Activated gamma-delta T cell (primary cell): ENCODE results near the gene ADIG.

ENCODE experiments used
- DNase-seq: peaks from one replicate; lab custom pipeline; 2025; lab: John Stamatoyannopoulos, UW

The ADIG gene

GRCh38 chr20:38601216-38602184 lies 20.5 kb downstream of the ADIG start, which contains the start of gene ARHGAP40:
ARHGAP40 (plus strand) TSS chr20:38601809.
- DNase-seq, result no peak

DNA sequence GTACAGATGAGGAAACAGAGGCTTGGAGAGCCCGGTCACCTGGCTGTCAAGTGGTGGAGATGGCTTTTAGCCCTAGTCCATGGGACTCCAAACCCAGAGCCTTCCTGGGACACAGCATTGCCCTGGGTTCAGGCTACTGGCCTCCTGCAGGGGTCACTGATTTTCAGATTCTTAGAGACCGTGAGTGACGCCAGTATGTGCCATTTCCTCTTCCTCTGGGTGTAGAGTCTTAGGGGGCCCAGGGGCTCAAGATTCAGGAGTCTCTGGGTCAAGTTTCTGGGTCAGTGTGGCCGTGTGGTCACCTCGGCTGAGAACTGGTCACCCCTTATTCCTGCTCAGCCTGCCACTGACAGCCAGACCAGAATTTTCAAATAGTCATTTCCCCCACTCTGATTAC lies 21.2 kb downstream of the ADIG start:
- DNase-seq, result no peak

GRCh38 chr20:38603286-38603685 lies 22.3 kb downstream of the ADIG start:
- no peak for DNase-seq

GRCh38 chr20:38604873-38605303 lies 23.9 kb downstream of the ADIG start:
- DNase-seq, result no peak

DNA sequence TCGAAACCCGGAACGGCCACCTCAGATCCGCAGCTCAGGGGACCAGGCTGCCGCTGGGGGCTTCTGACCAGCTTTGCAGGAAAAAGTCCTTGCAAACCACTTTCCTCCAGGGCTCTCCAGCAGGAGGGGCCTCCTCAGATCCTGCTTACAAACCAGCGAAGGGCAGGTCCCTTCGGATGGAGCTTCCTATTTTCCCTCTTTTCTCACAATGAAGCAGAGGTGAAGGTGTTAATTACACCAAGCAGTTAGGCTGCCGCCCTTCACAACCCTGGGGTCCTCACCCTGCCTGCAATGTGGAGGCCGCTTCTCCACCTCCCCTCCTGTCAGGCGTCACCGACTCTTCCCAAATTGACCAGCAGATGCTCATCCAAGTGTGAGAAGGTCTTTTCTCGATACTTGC lies 26.4 kb downstream of the ADIG start:
- DNase-seq, result no peak

- DNase-seq, result no peak
Observed at GRCh38 chr20:38608188-38608587, 27.2 kb downstream of the ADIG start.

GRCh38 chr20:38609815-38610214 lies 28.8 kb downstream of the ADIG start:
- no peak for DNase-seq

DNA sequence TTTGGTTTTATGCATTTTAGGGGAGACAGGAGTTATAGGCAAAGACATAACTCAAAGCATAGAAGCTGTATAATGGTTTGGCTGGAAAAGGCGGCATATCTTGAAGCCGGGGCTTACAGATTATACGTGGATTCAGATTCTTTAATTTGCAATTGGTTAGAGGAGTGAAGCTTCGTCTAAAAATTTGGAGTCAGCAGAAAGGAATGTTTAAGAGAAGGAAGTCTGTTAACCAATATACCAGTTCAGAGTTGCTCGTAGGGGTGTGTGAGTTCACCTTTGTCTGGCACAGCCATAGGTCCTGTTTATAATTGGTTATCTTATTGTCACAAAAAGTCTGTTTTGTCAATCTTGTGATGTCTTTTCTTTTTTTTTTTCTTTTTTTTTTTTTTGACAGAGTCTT lies 29.5 kb downstream of the ADIG start:
- DNase-seq, result no peak

DNA sequence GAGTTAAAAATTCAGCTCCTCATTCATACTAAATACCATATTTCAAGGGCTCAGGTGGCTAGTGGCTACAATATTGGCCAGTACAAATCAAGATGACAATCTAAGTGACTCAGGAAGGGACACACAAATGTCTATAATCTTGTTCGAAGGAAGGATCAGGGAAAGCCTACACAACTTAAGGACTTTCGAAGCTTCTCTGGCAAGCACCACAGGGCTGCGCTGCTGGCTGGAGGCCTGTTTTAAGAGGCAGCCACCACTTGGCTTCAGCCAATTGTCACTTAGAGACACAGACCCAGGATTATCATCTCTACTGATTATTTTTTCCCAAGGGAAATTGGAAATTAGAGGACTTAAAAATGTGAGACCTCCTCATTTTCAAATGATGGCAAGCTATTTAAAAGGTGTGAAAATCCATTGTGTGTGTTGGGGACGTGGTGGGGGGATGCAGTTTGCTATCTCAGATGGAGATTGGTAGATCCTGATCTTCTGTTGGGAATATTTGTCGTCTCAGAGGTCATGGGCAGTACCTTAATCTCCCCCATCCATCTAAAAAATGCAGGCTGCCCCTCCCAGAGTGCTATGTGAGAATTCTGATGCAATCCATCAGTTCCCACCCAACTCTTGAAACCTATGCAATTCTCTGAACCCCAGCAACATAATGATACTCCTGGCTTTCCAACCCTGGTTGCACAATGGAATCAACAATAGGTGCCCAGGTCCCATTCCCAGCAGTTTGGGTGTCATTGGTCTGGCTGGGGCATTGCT lies 31.9 kb downstream of the ADIG start:
- no peak for DNase-seq

DNA sequence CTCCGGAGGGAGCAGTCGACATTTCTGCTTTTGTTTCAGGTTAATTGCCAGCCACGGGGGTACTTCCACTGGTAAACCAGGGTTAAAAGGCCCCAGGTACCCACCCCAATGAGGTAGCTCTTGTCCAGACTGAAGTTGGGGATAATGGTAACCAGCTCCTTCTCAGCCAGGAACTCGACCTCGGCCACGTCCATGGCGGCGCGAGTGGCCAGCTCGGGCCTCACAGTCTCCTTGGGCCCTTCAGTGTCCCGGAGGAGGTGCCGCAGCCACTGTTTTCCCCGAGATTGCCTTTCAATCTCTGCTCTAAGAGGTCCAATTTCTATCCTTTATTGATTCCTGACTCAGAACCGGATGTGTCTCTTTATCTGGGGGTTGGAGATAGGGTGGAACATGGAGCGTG lies 34.3 kb downstream of the ADIG start:
- DNase-seq, result no peak

DNA sequence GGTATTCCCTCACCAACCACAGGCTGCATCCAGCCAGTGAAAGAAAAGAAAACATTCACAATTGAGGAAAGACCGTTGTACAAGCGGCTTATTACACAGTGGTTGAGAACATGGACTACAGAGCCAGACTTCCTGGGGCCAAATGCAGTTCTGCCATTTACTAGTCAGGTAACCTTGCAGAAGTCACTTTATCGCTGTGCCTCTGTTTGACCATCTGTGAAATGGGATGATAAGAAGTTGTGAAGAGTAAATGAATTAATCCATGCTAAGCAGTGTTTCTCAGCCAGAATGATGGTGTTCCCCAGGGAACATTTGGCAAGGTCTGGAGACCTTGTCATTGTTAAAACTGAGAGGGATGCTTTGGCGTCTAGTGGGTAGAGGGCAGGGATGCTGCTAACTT lies 35.5 kb downstream of the ADIG start:
- no peak for DNase-seq

DNA sequence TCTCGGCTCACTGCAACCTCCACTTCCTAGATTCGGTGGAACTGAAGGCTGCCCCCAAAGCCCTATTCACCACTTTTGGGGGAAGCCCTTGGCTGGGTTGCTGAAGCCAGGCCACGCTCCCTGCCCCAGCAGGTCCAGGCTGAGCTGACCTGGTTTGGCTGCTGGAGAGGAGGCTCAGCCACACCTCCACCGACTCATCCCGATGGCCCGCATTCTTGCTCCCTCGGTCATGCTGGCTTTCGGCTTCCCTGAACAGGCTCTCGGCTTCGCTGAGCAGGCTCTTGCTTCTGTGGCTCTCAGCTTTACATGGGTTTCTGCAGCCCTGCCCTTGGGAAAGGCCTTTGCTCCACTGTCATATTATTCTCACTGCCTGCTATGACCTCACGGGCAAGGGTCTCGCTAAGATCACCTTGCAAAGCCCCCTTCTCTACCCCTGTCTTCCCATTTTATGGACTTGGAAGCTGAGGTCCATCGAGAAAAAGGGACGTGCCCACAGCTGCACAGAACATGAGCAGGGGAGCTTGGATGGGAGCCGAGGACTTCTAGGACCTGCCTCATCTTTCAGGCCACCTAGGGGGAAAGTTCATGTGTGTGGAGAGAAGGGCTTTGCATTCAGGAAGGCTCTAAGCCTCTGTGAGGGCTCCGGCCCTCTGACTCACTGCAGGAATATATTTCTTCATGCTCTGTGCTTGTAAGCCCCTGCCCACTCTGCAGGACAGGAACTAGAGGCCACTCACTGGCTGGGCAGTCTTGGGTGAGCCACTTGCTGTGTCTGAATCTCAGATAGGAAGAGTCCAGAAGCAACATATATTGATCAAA lies 36.2 kb downstream of the ADIG start:
- no peak for DNase-seq

- no peak for DNase-seq
Observed at GRCh38 chr20:38617830-38618196, 36.8 kb downstream of the ADIG start.

DNA sequence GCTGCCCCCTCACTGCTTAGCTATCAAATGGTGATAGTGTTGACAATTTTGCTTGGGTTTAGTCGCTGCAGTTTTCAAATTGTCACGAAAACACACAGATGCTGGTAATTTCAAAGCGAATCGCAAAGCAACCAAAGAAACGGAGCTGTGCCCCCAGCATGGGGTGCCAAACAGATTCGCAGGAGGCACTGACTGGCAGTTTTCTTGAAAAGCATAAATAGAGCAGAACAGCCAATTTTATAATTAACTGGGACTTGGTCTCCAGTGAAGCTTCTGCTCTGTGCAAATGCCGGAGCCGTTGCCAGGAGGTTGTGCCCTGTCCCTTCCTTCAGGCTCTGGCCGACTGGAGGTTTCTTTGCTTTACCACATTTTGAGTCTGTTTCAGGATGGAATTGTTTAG lies 39.4 kb downstream of the ADIG start:
- DNase-seq, result no peak

DNA sequence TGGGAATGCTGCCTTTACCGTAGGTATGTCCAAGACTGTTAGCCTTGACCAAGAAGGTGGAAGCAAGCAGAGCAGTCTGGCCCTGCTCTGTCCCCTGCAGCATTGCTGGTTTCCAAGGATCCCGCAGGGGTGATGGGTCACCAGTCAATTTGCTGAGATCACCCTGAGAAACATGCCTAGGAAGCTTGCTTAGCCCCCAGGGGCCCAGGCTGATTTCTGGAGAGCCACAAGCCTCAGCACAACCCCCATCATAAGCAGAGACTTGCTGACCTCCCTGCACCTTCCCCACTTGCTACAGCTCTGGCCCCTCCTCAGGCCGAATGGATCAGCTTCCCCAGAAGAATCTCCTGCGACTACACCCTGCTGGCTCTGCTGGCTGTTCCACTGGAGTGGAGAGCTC lies 42.1 kb downstream of the ADIG start:
- DNase-seq, result no peak

- no peak for DNase-seq
Observed at GRCh38 chr20:38624084-38624483, 43.1 kb downstream of the ADIG start.

DNA sequence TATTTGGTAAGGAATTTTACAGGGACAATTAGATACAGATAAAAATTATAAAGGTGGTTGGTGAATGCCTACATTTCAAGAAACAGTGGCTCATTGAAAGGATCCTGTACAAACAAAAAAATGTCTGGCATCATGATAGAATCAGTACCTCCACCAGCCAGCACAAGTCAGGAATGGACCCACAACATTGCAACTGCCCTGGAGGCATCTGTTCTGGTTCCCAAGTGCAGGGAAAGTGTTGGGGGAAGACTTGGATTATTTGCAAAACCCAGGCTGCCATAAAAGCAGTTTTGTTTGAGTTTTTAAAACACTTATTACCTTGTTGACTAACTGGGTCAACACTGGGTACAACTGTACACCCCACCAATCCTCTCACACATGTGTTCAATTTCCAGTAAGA lies 44.9 kb downstream of the ADIG start:
- DNase-seq, result no peak

- DNase-seq, result no peak
Observed at GRCh38 chr20:38626921-38627659, 46.1 kb downstream of the ADIG start.

GRCh38 chr20:38628580-38629470 lies 47.8 kb downstream of the ADIG start:
- DNase-seq, result no peak

DNA sequence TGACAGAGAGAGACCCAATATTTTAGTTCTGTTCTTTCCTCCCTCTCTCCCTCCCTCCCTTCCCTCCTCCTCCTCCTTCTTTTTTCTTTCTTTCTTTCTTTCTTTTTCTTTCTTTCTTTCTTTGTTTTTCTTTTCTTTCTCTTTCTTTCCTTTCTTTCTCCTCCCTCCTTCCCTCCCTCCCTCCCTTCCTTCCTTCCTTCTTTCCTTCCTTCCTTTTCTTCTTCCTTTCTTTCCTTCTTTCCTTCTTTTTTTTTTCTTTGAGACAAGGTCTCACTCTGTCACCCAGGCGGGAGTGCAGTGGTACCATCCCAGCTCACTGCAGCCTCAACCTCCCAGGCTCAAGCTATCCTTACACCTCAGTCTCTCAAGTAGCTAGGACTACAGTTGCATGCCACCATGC lies 49.0 kb downstream of the ADIG start:
- no peak for DNase-seq
